GM12878 (cell line): ENCODE measurements around the gene SP3. TPM values are rescaled to one million over a fixed set of nuclear protein-coding genes. Genes with fewer than 3 reads are reported as not detected.

Source experiments
- ATAC-seq: fragments of 200-7000 bp; cut with Tn5 transposase; 3 replicates; pipeline ENCODE4 v1.9.1; 2020; ENCODE audit warnings: mild to moderate bottlenecking, moderate library complexity
- BruUV-seq: library from RNA; stranded (reverse); fragments of 400-500 nt; replicated peaks from 2 replicates; lab custom pipeline; 2021; lab: Mats Ljungman, UMichigan
- CTCF ChIA-PET: fragments of 300-600 bp; sonication (Branson Sonifier 250); formaldehyde crosslinking; extraction: SDS; loops from one replicate; lab custom pipeline; 2021; ENCODE audit warnings: inconsistent platforms; lab: Yijun Ruan, JAX
- POLR2A ChIA-PET: fragments of 350-600 bp; formaldehyde crosslinking; extraction: SDS; loops from one replicate; lab custom pipeline; 2021; ENCODE audit warnings: inconsistent platforms; lab: Charles Lee
- RAD21 ChIA-PET: fragments of 300-600 bp; sonication (Branson Sonifier 250); formaldehyde crosslinking; loops from one replicate; lab custom pipeline; 2023; ENCODE audit warnings: antibody characterized with exemption; ENCODE audit not compliant: unreplicated experiment; lab: Charles Lee
- SMC1A ChIA-PET: fragments of 300-600 bp; sonication (Branson Sonifier 250); formaldehyde crosslinking; loops from one replicate; lab custom pipeline; 2023; ENCODE audit not compliant: unreplicated experiment, uncharacterized antibody; lab: Charles Lee
- DNase-seq: peaks from one replicate; pipeline ENCODE4 v3.0.0-alpha.2; 2011; ENCODE audit warnings: low read depth, low spot score
- FAIRE-seq: peaks from 3 replicates; lab custom pipeline; 2011; peaks lifted over from hg19 to GRCh38; lab: Jason Lieb, UNC
- H2AFZ ChIP-seq: 2 replicates; pipeline ENCODE4 v1.6.0; 2011; ENCODE audit warnings: low read depth, low read length, control low read depth; ENCODE audit not compliant: control insufficient read depth
- H3K27ac ChIP-seq: 2 replicates; pipeline ENCODE4 v1.5.1; 2011; ENCODE audit warnings: control low read depth; ENCODE audit not compliant: control insufficient read depth, insufficient read depth
- H3K27me3 ChIP-seq, 2 experiments: replicated peaks in 1 of 2; 2 replicates each; pipeline versions ENCODE4 v1.6.0 to v1.6.1; 2011; ENCODE audit warnings: low read length in 1 of 2; ENCODE audit not compliant: control insufficient read depth in 2 of 2, insufficient read depth in 2 of 2
- H3K36me3 ChIP-seq, 2 experiments: 2 replicates each; pipeline ENCODE4 v1.5.1; 2011; ENCODE audit warnings: low read length in 1 of 2; ENCODE audit not compliant: control insufficient read depth in 2 of 2, insufficient read depth in 2 of 2
- H3K4me1 ChIP-seq: 2 replicates; pipeline ENCODE4 v1.6.1; 2011; ENCODE audit warnings: mild to moderate bottlenecking, low read length, moderate library complexity, mixed read lengths; ENCODE audit not compliant: control insufficient read depth, insufficient read depth
- H3K4me2 ChIP-seq: 2 replicates; pipeline ENCODE4 v1.6.0; 2011; ENCODE audit warnings: control low read depth; ENCODE audit not compliant: control insufficient read depth, insufficient read depth
- H3K4me3 ChIP-seq: fragments of 200-600 bp; sonication (generic); 2 replicates; pipeline ENCODE4 v1.5.1; 2016
- H3K79me2 ChIP-seq: 2 replicates; pipeline ENCODE4 v1.6.0; 2011; ENCODE audit warnings: low read length; ENCODE audit not compliant: control insufficient read depth, insufficient read depth
- H3K9ac ChIP-seq: 2 replicates; pipeline ENCODE4 v1.8.0; 2011; ENCODE audit warnings: low read length, control low read depth, mixed read lengths; ENCODE audit not compliant: control insufficient read depth, insufficient read depth
- H3K9me3 ChIP-seq: replicated peaks from 3 replicates; pipeline ENCODE4 v1.5.1; 2011; ENCODE audit warnings: mild to moderate bottlenecking, low read length; ENCODE audit not compliant: control insufficient read depth, insufficient read depth
- H4K20me1 ChIP-seq: 2 replicates; pipeline ENCODE4 v1.6.0; 2011; ENCODE audit not compliant: control insufficient read depth, insufficient read depth
- BACH1 ChIP-seq: fragments of 450-650 bp; IDR thresholded peaks from 2 replicates; pipeline ENCODE4 v1.6.1; 2017; ENCODE audit warnings: mild to moderate bottlenecking, borderline replicate concordance
- CEBPB ChIP-seq, 2 experiments: fragments of 150-350 bp in 1 of 2; IDR thresholded peaks; 2 replicates each; pipeline ENCODE4 v1.6.1; 2012 to 2014; ENCODE audit warnings: low read depth in 2 of 2, low read length in 2 of 2, borderline replicate concordance in 1 of 2, inconsistent platforms in 1 of 2
- EGR1 ChIP-seq, 2 experiments: IDR thresholded peaks; 1 replicate in 1 of 2; 2 replicates in 1 of 2; pipeline ENCODE4 v1.6.1; 2011 to 2012; ENCODE audit warnings: low read depth in 2 of 2, low read length in 2 of 2, borderline replicate concordance in 1 of 2, mild to moderate bottlenecking in 1 of 2, moderate library complexity in 1 of 2
- HCFC1 ChIP-seq: fragments of 150-350 bp; IDR thresholded peaks from 2 replicates; pipeline ENCODE4 v1.6.1; 2014; ENCODE audit warnings: low read length
- HDAC6 ChIP-seq: fragments of 200-600 bp; sonication (generic); IDR thresholded peaks from one replicate; pipeline ENCODE4 v1.8.0; 2017; ENCODE audit warnings: antibody characterized with exemption; ENCODE audit not compliant: unreplicated experiment
- LARP7 ChIP-seq: fragments of 450-650 bp; IDR thresholded peaks from 2 replicates; pipeline ENCODE4 v1.6.1; 2017; ENCODE audit warnings: mild to moderate bottlenecking
- POLR2AphosphoS2 ChIP-seq: IDR thresholded peaks from 2 replicates; pipeline ENCODE4 v1.6.1; 2011; ENCODE audit warnings: low read depth, mild to moderate bottlenecking, low read length, improper control_type of control experiment, moderate library complexity
- STAT1 ChIP-seq: fragments of 450-650 bp; conservative IDR thresholded peaks from 2 replicates; pipeline ENCODE4 v1.6.1; 2014; ENCODE audit warnings: antibody characterized with exemption, mild to moderate bottlenecking
- STAT3 ChIP-seq: IDR thresholded peaks from 2 replicates; pipeline ENCODE4 v1.6.1; 2011; ENCODE audit warnings: low read depth, low read length, improper control_type of control experiment
- ZBED1 ChIP-seq: IDR thresholded peaks from 2 replicates; pipeline ENCODE4 v1.6.1; 2016; ENCODE audit warnings: borderline replicate concordance
- ZNF217 ChIP-seq: fragments of 450-650 bp; IDR thresholded peaks from 2 replicates; pipeline ENCODE4 v1.6.1; 2017; ENCODE audit warnings: antibody characterized with exemption, mild to moderate bottlenecking
- WGBS: methylation state at CpG from one replicate; pipeline ENCODE4 v1.1.6; 2016; ENCODE audit warnings: low lambda C conversion rate; ENCODE audit not compliant: insufficient replicate concordance, insufficient coverage; ENCODE audit errors: missing lambda C conversion rate; 5-methylcytosine and 5-hydroxymethylcytosine counted together
- in situ Hi-C: fragments of 300-500 bp; cut with MboI; formaldehyde crosslinking; loops from 9 replicates; pipeline ENCODE4 v1.14.3; 2018; ENCODE audit warnings: mixed read lengths
- intact Hi-C: fragments of 100-400 bp; cut with micrococcal nuclease; formaldehyde crosslinking; loops from one replicate; pipeline ENCODE4 v1.14.2; 2022; ENCODE audit not compliant: unreplicated experiment
- polyA plus RNA-seq, 11 experiments: library from polyadenylated mRNA; depleted of rRNA in 4 of 11; unstranded in 6 of 11; stranded (reverse) in 5 of 11; fragments of >200 nt; fragmentation: Nextera tagmentation in 4 of 11; fragmentation: Illumina TruSeq in 1 of 11; extraction: Ambion mirVana in 4 of 11; extraction: Trizol in 1 of 11; gene quantifications; 1 replicate in 1 of 11; 2 replicates in 10 of 11; pipeline versions ENCODE4 v1.2.1 to v1.2.3, GENCODE V29; 2011 to 2016; ENCODE audit warnings: inconsistent platforms in 2 of 11, missing spikeins in 2 of 11, low read depth in 1 of 11
- total RNA-seq, 4 experiments: library from RNA; depleted of rRNA in 3 of 4; stranded (reverse); fragments of >200 nt in 3 of 4; fragmentation: Illumina TruSeq in 1 of 4; extraction: Trizol in 1 of 4; gene quantifications; 2 replicates each; pipeline versions ENCODE4 v1.2.1 to v1.2.3, GENCODE V29; 2013 to 2021
- TF ChIP-seq, protein P1 (sequence below): fragments of 450-650 bp; IDR thresholded peaks from 2 replicates; pipeline ENCODE4 v1.6.1; 2017; ENCODE audit warnings: low read depth, mild to moderate bottlenecking, moderate library complexity
- TF ChIP-seq, protein P2 (sequence below): fragments of 450-650 bp; IDR thresholded peaks from 2 replicates; pipeline ENCODE4 v1.6.1; 2017; ENCODE audit warnings: mild to moderate bottlenecking, low read depth, inconsistent platforms; ENCODE audit not compliant: poor library complexity, severe bottlenecking

The SP3 gene
- total and polyA plus RNA-seq, 10 of the 15 experiments (the other 5 are each of a cell fraction or from before 2014, with no cell fraction given): 9.9 to 87.6 (median 52.4) TPM

DNA sequence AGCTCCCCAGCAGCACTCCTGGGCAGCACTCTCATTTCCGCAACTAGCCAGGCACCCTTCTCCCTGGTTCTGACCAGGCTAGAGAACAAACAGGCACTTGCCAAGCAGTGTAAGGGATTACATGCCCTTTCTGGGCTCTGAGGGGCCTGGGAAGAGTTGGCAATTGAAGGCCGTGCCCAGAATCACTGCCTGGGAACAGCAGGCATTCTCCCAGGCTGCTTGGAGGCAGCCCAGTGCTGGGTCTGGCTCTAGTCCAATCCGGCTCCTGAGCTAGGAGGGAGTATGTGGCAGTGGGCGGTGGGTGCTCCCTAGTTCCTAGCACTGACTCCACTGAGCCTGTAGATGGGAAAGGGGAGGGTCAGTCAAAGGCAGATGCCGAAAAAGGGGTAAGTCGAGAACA is 34.1 kb upstream of the SP3 start:
- RAD21 ChIA-PET: no interaction called here
- FAIRE-seq: no peak
- SMC1A ChIA-PET: no interaction called here
- POLR2A ChIA-PET: interaction anchor here (0.7 kb wide), 1 partner anchor 32 kb away, joined by 4 read pairs; no protein-coding TSS in a partner anchor
- Histone ChIP-seq H3K9me3 (no peaks in the 10 kb centered on the region), H3K9ac (no peak overlapping the region), H4K20me1 (no peaks in the 10 kb centered on the region), H3K27ac (no peak overlapping the region), H3K4me3 (no peak overlapping the region), H3K4me2 (no peak overlapping the region), H3K27me3 (no peaks in the 10 kb centered on the region), H3K79me2 (no peaks in the 10 kb centered on the region), H3K4me1 (peaks cover 7% of the 10 kb centered on the region), H2AFZ (no peak overlapping the region), H3K36me3 (no peaks in the 10 kb centered on the region)
- in situ Hi-C loops: no loop called here
- no TSS peak for BruUV-seq
- CTCF ChIA-PET: interaction anchor here (0.7 to 1.8 kb wide), 2 partner anchors 20 to 550 kb away, joined by 3 to 4 read pairs; no protein-coding TSS in a partner anchor
- TF ChIP-seq, protein P1, sequence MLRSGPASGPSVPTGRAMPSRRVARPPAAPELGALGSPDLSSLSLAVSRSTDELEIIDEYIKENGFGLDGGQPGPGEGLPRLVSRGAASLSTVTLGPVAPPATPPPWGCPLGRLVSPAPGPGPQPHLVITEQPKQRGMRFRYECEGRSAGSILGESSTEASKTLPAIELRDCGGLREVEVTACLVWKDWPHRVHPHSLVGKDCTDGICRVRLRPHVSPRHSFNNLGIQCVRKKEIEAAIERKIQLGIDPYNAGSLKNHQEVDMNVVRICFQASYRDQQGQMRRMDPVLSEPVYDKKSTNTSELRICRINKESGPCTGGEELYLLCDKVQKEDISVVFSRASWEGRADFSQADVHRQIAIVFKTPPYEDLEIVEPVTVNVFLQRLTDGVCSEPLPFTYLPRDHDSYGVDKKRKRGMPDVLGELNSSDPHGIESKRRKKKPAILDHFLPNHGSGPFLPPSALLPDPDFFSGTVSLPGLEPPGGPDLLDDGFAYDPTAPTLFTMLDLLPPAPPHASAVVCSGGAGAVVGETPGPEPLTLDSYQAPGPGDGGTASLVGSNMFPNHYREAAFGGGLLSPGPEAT: no peak
- TF ChIP-seq POLR2AphosphoS2 (no peak), ZNF217 (no peak), BACH1 (no peak), STAT3 (no peak), STAT1 (no peak), EGR1 (IDR thresholded peaks at IDR 0.05; ENCODE audit: borderline replicate concordance in 1 of 2, low read depth in 2 of 2, low read length in 2 of 2) (no peak), CEBPB (IDR thresholded peaks at IDR 0.05; ENCODE audit: borderline replicate concordance in 1 of 2, low read depth in 2 of 2, low read length in 2 of 2) (no peak), HDAC6 (no peak), ZBED1 (no peak), LARP7 (no peak), HCFC1 (no peak)
- TF ChIP-seq, protein P2, sequence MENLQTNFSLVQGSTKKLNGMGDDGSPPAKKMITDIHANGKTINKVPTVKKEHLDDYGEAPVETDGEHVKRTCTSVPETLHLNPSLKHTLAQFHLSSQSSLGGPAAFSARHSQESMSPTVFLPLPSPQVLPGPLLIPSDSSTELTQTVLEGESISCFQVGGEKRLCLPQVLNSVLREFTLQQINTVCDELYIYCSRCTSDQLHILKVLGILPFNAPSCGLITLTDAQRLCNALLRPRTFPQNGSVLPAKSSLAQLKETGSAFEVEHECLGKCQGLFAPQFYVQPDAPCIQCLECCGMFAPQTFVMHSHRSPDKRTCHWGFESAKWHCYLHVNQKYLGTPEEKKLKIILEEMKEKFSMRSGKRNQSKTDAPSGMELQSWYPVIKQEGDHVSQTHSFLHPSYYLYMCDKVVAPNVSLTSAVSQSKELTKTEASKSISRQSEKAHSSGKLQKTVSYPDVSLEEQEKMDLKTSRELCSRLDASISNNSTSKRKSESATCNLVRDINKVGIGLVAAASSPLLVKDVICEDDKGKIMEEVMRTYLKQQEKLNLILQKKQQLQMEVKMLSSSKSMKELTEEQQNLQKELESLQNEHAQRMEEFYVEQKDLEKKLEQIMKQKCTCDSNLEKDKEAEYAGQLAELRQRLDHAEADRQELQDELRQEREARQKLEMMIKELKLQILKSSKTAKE: no peak
- intact Hi-C loops: no loop called here
- WGBS: 81% methylated on average over 6 of the region's 6 CpGs
- ATAC-seq: no peak
- no peak for DNase-seq
